ENCODE results near the gene SYTL3.

Gene SYTL3

GRCh38 chr6:158703111-158703836, 53.4 kb downstream of the SYTL3 start:
- DNase-seq, result no peak

GRCh38 chr6:158703837-158704822, 54.3 kb downstream of the SYTL3 start:
- DNase-seq, result peak; percentile 92

- no peak for DNase-seq
Measured at GRCh38 chr6:158705386-158706126, 55.7 kb downstream of the SYTL3 start.

- DNase-seq, result no peak
Measured at GRCh38 chr6:158706369-158706982, 56.6 kb downstream of the SYTL3 start.

- no peak for DNase-seq
Measured at GRCh38 chr6:158707120-158707820, 57.4 kb downstream of the SYTL3 start.

- DNase-seq, result no peak
Measured at GRCh38 chr6:158707821-158708195, 58.0 kb downstream of the SYTL3 start.

GRCh38 chr6:158708239-158708638, 58.4 kb downstream of the SYTL3 start:
- no peak for DNase-seq

- no peak for DNase-seq
Measured at GRCh38 chr6:158709809-158710208, 60.0 kb downstream of the SYTL3 start.

- no peak for DNase-seq
Measured at GRCh38 chr6:158711264-158711663, 61.4 kb downstream of the SYTL3 start.

GRCh38 chr6:158713469-158713868, 63.6 kb downstream of the SYTL3 start:
- no peak for DNase-seq

GRCh38 chr6:158714706-158715105, 64.9 kb downstream of the SYTL3 start:
- no peak for DNase-seq

- no peak for DNase-seq
Measured at GRCh38 chr6:158715330-158716311, 65.8 kb downstream of the SYTL3 start.

- DNase-seq, result no peak
Measured at GRCh38 chr6:158717341-158718330, 67.8 kb downstream of the SYTL3 start.

- no peak for DNase-seq
Measured at GRCh38 chr6:158718461-158719046, 68.7 kb downstream of the SYTL3 start.

- no peak for DNase-seq
Measured at GRCh38 chr6:158722176-158722729, 72.4 kb downstream of the SYTL3 start.

GRCh38 chr6:158725704-158726103, 75.8 kb downstream of the SYTL3 start:
- no peak for DNase-seq

- DNase-seq, result no peak
Measured at GRCh38 chr6:158729906-158730540, 80.2 kb downstream of the SYTL3 start.

GRCh38 chr6:158730541-158730907, 80.7 kb downstream of the SYTL3 start:
- DNase-seq, result no peak

Data from activated effector memory CD4-positive, alpha-beta T cell treated with anti-CD3 and anti-CD28 coated beads, Interleukin-2, amount 50 U/mL, for 16 hours (primary cell).